Rectal smooth muscle tissue (tissue), 1 donor: ENCODE results near the gene RMND5A.

Source experiments
- H3K27ac ChIP-seq: one replicate; pipeline ENCODE4 v1.7.0; 2013; ENCODE audit warnings: low read depth, low read length, inconsistent platforms
- H3K27me3 ChIP-seq: one replicate; pipeline ENCODE4 v1.7.0; 2013; ENCODE audit warnings: low read length; ENCODE audit not compliant: control insufficient read depth, insufficient read depth
- H3K36me3 ChIP-seq: one replicate; pipeline ENCODE4 v1.7.0; 2013; ENCODE audit warnings: low read length; ENCODE audit not compliant: control insufficient read depth, insufficient read depth
- H3K4me1 ChIP-seq: one replicate; pipeline ENCODE4 v1.7.0; 2013; ENCODE audit warnings: low read length; ENCODE audit not compliant: control insufficient read depth, insufficient read depth
- H3K4me3 ChIP-seq: one replicate; pipeline ENCODE4 v1.7.0; 2013; ENCODE audit warnings: low read length
- H3K9ac ChIP-seq: one replicate; pipeline ENCODE4 v1.7.0; 2013; ENCODE audit warnings: low read length

Gene RMND5A

DNA sequence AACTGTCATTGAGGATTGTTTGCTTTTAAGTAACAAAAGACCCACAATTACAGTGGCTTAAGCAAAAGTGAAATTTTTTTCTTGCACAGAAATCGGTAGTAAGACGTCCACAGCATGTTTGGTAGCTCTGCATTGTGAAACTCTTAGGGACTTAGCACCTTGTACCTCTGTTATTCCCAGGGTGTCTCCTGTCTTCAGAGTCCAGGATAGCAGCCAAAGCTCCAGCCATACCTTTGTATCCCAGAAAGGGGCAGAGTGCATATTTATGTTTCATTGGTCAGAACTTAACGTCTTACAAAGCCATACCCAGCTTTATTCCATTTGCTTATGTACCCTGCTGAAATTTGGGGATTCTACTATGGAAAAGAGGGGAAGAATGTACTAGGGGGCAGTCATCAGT, 32.8 kb downstream of the RMND5A start:
- Histone ChIP-seq H3K4me1 (no peaks in the 10 kb centered on the region), H3K4me3 (no peak overlapping the region), H3K9ac (no peak overlapping the region), H3K27ac (no peak overlapping the region), H3K36me3 (peaks cover 10% of the 10 kb centered on the region), H3K27me3 (no peaks in the 10 kb centered on the region)

DNA sequence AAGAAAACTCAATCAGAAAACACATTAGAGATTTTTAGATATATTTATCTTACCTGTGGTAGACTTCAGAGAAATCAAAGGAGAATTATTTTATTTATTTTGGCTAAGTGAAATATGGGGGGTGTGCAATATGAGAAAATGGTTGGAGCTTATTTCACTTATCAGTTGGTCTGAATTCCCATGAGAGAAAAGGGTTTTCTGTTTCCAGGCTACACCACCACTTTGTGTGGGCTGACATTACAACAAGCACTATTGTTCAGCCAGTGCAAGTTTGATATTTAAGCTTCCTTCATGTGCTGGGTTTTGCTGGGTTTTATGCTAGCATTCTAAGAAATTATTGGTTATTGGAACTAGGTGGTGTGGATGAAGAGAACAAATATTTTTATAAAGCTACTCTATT, 33.5 kb downstream of the RMND5A start:
- no peaks in the 10 kb centered on the region for H3K4me1 ChIP-seq
- no peak overlapping the region for H3K27ac ChIP-seq
- H3K36me3 ChIP-seq = peaks cover 10% of the 10 kb centered on the region
- no peak overlapping the region for H3K9ac ChIP-seq
- H3K27me3 ChIP-seq = no peaks in the 10 kb centered on the region
- H3K4me3 ChIP-seq = no peak overlapping the region

DNA sequence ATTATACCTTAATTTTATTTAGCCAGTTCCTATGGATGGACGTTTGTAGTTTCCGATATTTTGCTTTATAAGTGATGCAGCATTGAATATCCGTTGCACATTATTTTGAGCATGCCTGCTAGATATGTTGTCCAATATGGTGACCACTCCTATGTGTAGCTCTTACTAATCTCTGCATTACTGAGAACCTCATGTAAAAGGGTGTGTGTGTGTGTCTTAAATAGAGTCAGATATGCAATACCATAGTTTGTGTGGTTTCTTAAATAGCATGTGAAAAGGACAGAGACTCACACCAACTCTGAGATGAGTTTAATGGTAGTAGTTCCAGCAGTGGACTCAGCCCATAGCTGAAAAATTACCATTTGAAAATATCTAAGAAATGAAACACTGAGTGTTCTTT, 38.3 kb downstream of the RMND5A start:
- Histone ChIP-seq H3K36me3 (peaks cover 2% of the 10 kb centered on the region), H3K27ac (no peak overlapping the region), H3K4me3 (no peak overlapping the region), H3K9ac (no peak overlapping the region), H3K4me1 (no peaks in the 10 kb centered on the region), H3K27me3 (no peaks in the 10 kb centered on the region)

DNA sequence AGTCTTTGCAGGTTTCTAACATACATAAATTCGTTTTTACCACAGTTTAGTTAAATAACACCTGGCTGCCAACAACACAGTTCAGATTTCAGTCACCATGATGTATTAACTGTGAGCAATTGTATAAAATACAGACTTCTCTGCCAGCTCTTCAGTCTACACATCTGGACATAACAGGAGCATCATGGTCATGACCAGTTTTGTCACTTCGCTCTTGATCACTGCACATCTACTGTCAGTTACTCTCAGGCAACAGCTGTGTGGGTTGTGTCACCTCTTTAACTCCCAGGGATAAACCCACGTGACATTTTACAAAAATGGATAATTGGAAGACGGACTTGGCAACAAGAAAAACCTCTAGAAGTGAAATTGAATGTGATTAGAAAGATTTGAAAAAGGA, 40.3 kb downstream of the RMND5A start:
- Histone ChIP-seq H3K36me3 (no peaks in the 10 kb centered on the region), H3K4me1 (no peaks in the 10 kb centered on the region), H3K27me3 (no peaks in the 10 kb centered on the region), H3K9ac (no peak overlapping the region), H3K4me3 (no peak overlapping the region), H3K27ac (no peak overlapping the region)

DNA sequence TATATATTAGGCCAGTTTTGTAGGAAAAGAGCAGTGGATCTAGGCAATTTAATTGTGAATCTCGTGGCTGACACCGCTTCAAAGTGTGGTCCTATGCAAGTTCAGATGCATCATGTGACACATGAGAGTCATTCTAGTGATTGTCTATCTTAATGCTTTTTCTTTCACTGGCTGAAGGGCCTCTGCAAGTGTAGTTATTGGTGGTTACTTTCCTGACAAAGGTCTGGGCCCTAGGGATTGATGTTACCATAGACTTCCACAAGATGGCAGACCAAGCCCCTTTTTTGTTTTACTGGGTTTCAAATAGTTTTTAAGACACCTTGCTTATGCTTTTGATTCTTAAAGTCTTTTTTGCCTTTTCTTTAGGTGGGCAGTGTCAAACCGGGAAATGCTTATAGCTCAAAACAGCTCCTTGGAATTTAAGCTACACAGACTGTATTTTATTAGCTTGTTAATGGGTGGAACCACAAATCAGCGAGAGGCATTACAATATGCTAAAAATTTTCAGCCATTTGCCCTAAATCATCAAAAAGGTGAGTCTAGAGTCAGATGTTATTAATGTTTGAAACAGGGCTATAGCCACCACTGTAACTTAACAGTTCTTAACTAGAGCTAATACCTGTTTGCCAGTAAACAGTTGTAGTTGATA, 44.7 kb downstream of the RMND5A start:
- no peak overlapping the region for H3K4me3 ChIP-seq
- H3K36me3 ChIP-seq = peaks cover 4% of the 10 kb centered on the region
- H3K9ac ChIP-seq = no peak overlapping the region
- no peaks in the 10 kb centered on the region for H3K4me1 ChIP-seq
- H3K27me3 ChIP-seq = no peaks in the 10 kb centered on the region
- no peak overlapping the region for H3K27ac ChIP-seq

DNA sequence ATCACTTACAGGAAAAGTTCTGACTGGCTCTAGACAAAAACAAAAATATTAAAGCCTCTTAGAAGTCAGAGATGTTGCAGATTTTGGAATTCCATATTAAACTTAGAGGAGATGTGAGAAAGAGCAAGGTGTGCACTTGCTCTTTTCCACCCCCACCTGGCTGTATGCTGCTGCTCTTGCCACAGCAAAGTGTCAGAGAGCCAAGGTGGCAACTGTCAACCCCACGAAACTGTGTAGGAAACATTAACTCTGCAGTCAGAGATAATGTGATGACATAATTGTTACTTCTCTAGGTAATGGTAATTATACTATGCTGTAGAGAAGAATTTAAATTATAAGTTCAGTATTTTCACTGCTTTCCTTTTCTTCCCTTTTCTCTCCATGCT, 45.2 kb downstream of the RMND5A start:
- H3K27ac ChIP-seq = no peak overlapping the region
- H3K9ac ChIP-seq = no peak overlapping the region
- H3K36me3 ChIP-seq = peaks cover 8% of the 10 kb centered on the region

DNA sequence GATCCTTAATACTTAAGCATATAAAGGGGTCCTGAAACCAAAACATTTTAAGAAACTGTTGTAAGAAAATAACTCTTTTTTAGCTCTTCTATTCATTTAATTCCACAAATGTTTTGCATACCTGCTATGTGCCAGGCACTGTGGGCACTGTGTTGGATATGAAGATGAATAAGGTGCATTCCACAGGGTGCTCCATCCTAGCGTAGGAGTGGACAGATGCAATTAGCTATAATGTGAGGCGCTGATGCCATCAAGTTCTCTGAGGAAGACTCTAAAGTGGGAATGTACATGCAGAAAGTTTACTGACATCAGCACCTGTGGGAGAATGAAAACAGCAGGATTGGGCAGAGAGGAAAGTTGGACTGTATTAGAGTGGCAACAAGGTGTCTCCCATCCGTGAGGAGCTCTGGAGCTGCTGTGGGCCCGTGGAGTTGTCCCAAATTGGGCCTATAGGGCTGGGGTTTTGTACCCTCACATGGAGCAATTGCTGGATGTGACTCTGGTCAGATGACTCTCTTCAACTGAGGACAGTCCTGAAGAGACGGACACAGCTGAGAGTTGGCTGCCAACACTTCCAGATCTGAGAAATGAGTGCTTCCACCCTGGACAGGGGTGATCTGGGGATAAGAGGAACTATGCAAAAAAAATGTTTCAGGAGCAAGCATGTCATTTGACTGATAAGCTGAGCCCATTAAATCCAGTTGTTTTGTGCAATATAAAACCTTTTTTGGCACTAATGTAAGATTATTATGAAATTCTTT, 48.3 kb downstream of the RMND5A start:
- Histone ChIP-seq H3K4me3 (no peak overlapping the region), H3K36me3 (peaks cover 18% of the 10 kb centered on the region), H3K9ac (no peak overlapping the region), H3K4me1 (no peaks in the 10 kb centered on the region), H3K27ac (no peak overlapping the region), H3K27me3 (no peaks in the 10 kb centered on the region)

More for the DNA sequence above, 45.2 kb downstream of the RMND5A start:
- no peaks in the 10 kb centered on the region for H3K4me1 ChIP-seq
- H3K4me3 ChIP-seq = no peak overlapping the region
- no peaks in the 10 kb centered on the region for H3K27me3 ChIP-seq

DNA sequence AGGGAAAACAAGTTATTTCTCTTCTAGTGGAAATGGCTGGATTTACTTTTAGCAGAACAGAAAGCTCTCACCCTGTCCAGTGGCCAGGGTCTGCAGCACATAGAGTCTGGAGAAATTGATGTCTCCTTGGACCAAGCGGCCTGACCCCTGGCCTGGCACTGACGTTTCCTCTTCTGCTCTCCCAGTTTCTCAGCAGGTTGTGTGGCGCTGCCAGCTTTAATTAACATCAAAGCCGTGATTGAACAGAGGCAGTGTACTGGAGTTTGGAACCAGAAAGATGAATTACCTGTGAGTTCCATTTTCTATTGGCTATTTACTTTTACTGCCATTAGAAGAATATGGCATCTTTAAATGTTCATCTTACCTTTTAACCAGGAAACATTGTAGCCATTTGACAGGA, 49.7 kb downstream of the RMND5A start:
- Histone ChIP-seq H3K4me1 (no peaks in the 10 kb centered on the region), H3K36me3 (peaks cover 18% of the 10 kb centered on the region), H3K27me3 (no peaks in the 10 kb centered on the region)

DNA sequence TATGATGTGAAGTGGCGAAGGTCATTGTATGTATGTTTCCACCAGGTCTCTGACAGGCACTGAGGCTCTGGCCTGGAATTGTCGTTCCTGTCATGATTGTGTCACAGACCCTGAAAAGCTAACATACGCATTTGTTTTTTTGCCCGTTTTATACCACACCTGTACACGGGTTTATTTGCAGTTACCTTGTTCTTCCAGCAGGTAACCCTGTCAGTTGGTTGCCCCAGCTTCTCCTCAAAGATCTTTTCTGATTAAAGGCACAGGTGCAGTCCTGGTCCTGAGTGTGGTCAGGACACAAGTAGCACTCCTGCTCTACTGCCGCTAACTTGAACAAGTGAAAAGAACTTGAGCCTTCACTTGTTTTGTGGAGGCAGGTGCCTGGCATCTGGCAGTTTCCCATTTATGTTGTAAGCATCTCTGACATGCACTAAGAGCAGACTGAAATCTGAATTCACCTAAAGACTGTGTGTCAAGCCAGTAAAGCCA, 50.8 kb downstream of the RMND5A start:
- no peak overlapping the region for H3K4me3 ChIP-seq
- no peak overlapping the region for H3K9ac ChIP-seq
- peaks cover 16% of the 10 kb centered on the region for H3K36me3 ChIP-seq
- no peak overlapping the region for H3K27ac ChIP-seq
- no peaks in the 10 kb centered on the region for H3K4me1 ChIP-seq
- H3K27me3 ChIP-seq = no peaks in the 10 kb centered on the region

More for the DNA sequence above, 49.7 kb downstream of the RMND5A start:
- Histone ChIP-seq H3K27ac (no peak overlapping the region), H3K4me3 (no peak overlapping the region), H3K9ac (no peak overlapping the region)

DNA sequence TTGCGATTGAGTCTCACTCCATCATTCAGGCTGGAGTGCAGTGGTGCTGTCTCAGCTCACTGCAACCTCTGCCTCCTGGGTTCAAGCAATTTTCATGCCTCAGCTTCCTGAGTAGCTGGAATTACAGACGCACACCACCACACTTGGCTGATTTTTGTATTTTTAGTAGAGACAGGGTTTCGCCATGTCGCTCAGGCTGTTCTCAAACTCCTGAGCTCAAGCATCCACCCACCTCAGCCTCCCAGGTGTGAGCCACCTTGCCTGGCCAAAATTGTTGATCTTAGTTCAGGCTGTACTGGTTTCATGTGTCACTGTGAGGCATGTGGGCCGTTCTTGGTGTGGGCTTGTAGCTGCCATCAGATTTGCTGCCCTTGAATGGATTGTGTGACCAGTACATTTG, 52.5 kb downstream of the RMND5A start:
- no peaks in the 10 kb centered on the region for H3K4me1 ChIP-seq
- H3K36me3 ChIP-seq = peaks cover 16% of the 10 kb centered on the region
- H3K4me3 ChIP-seq = no peak overlapping the region
- H3K9ac ChIP-seq = no peak overlapping the region
- H3K27me3 ChIP-seq = no peaks in the 10 kb centered on the region
- H3K27ac ChIP-seq = no peak overlapping the region

DNA sequence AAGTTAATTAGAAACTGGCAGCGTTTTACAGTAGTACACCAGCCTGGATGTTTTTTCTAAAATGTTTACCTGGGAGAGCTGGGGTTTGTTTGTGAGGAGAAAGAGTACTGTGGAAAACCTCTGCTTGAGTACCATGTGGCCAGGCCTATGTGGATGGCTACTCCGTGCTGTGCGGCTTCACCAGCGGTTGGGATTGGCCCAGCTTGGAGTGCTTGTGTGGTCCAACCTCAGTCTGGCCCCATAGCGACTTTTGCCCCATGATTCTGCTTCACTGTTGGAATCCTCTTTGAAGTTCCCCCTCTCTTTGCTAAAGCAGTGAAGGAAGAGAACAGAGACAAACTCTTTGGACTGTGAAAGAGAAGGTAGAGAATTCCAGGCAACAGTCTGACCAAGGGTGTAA, 54.8 kb downstream of the RMND5A start:
- Histone ChIP-seq H3K4me3 (no peak overlapping the region), H3K36me3 (peaks cover 14% of the 10 kb centered on the region), H3K27me3 (no peaks in the 10 kb centered on the region), H3K27ac (no peak overlapping the region), H3K9ac (no peak overlapping the region), H3K4me1 (no peaks in the 10 kb centered on the region)

DNA sequence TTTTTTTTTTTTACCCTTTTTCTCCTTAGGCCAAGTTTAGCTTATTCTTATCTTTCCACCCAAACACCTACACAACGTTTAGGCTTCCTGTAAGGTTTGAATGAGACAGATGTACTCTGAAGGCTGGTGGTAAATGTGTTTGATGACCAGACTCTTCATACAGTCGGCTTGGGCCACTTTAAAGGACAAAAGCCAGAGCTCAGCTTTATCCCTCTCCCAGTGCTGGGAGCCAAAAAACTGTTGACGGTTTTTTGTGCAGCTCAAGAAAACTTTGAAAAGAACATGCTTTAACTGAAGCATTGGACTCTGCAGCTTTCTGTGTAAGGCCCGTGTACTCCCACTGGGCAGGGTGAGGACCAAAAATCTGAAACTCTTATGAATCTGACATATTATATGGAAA, 55.2 kb downstream of the RMND5A start:
- H3K27me3 ChIP-seq = no peaks in the 10 kb centered on the region
- no peak overlapping the region for H3K9ac ChIP-seq
- H3K4me3 ChIP-seq = no peak overlapping the region
- H3K27ac ChIP-seq = no peak overlapping the region
- H3K36me3 ChIP-seq = peaks cover 10% of the 10 kb centered on the region
- H3K4me1 ChIP-seq = no peaks in the 10 kb centered on the region

DNA sequence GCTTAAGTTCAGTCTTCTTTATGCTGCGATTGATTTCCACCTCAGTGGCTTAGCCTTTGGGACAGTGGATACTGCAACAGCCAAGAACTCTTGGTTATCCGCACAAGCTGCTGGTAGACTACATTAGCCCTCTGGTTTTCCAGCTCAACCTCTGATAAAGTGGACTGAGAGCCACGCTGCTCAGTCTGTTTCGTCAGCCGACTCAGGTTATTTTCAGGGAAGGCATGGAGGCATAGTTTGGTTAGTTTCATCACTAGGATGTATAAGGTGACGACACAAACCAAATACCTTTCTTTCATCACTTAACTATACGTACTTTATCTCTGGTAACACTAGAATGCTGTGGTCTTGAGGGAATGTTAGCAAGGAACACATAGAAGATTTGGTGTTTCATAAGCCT, 56.4 kb downstream of the RMND5A start:
- peaks cover 3% of the 10 kb centered on the region for H3K36me3 ChIP-seq
- H3K4me1 ChIP-seq = no peaks in the 10 kb centered on the region
- H3K27me3 ChIP-seq = no peaks in the 10 kb centered on the region
- no peak overlapping the region for H3K27ac ChIP-seq
- no peak overlapping the region for H3K9ac ChIP-seq
- H3K4me3 ChIP-seq = no peak overlapping the region
